ENCODE results near the gene MMD.

GRCh38 chr17:55343900-55344513, 77.6 kb downstream of the MMD start:
- TF ChIP-seq POLR2AphosphoS5 (IDR thresholded peaks at IDR 0.05; ENCODE audit: insufficient read depth in 1 of 2, low read depth in 1 of 2): no peak
- TF ChIP-seq CTCF (IDR thresholded peaks at IDR 0.05): no peak

Measured in vagina (tissue), 2 donors.